CD4-positive, alpha-beta T cell treated with Interferon alpha-2 for 1 hour (primary cell): Measurements from ENCODE around the gene TNS3.
"Not testable (repeated sequence)": the region's sequence is repeated elsewhere in the genome, so short reads cannot be mapped to it uniquely, and the experiment has no call there.

Source experiments
- DNase-seq, 2 donors: peaks; one replicate each; pipeline ENCODE4 v3.0.0-alpha.2; 2020 to 2022

TNS3 gene

GRCh38 chr7:47581804-47582763 lies at the start of gene TNS3:
TNS3 (minus strand) TSS chr7:47582111; CDS start chr7:47439636, 142,475 bp downstream.
- no peak for DNase-seq

GRCh38 chr7:47631711-47632110 lies 49.8 kb upstream of the TNS3 start:
- DNase-seq: no peak

GRCh38 chr7:47627580-47628283 lies 45.8 kb upstream of the TNS3 start:
- no peak for DNase-seq

GRCh38 chr7:47625861-47626715 lies 44.2 kb upstream of the TNS3 start:
- DNase-seq: no peak

GRCh38 chr7:47624689-47625088 lies 42.8 kb upstream of the TNS3 start:
- DNase-seq: no peak

- DNase-seq: no peak
Observed at GRCh38 chr7:47622946-47623640, 41.2 kb upstream of the TNS3 start.

- no peak for DNase-seq
Observed at GRCh38 chr7:47622586-47622945, 40.7 kb upstream of the TNS3 start.

- DNase-seq: no peak
Observed at GRCh38 chr7:47621979-47622561, 40.2 kb upstream of the TNS3 start.

GRCh38 chr7:47621347-47621746 lies 39.4 kb upstream of the TNS3 start:
- no peak for DNase-seq

- DNase-seq: no peak
Observed at GRCh38 chr7:47619806-47620205, 37.9 kb upstream of the TNS3 start.

GRCh38 chr7:47617131-47617530 lies 35.2 kb upstream of the TNS3 start:
- no peak for DNase-seq

GRCh38 chr7:47614450-47614849 lies 32.5 kb upstream of the TNS3 start:
- DNase-seq: no peak

GRCh38 chr7:47611045-47611511 lies 29.2 kb upstream of the TNS3 start:
- DNase-seq: no peak

GRCh38 chr7:47610506-47611044 lies 28.7 kb upstream of the TNS3 start:
- DNase-seq: no peak

GRCh38 chr7:47609803-47610452 lies 28.0 kb upstream of the TNS3 start:
- no peak for DNase-seq

- DNase-seq: not testable (repeated sequence)
Observed at GRCh38 chr7:47606593-47607046, 24.7 kb upstream of the TNS3 start.

- no peak for DNase-seq
Observed at GRCh38 chr7:47605816-47606575, 24.1 kb upstream of the TNS3 start.

- DNase-seq: no peak
Observed at GRCh38 chr7:47604496-47604890, 22.6 kb upstream of the TNS3 start.

- not testable (repeated sequence) for DNase-seq
Observed at GRCh38 chr7:47603514-47604255, 21.8 kb upstream of the TNS3 start.
